Non-pigmented ciliary epithelial cell (primary cell): ENCODE results near the gene UQCC3.
"Not testable (repeated sequence)": the region's sequence is repeated elsewhere in the genome, so short reads cannot be mapped to it uniquely, and the experiment has no call there.

Source experiments
- DNase-seq: peaks from one replicate; pipeline ENCODE4 v3.0.0-alpha.2; 2010; ENCODE audit warnings: low read depth

UQCC3 gene

DNA sequence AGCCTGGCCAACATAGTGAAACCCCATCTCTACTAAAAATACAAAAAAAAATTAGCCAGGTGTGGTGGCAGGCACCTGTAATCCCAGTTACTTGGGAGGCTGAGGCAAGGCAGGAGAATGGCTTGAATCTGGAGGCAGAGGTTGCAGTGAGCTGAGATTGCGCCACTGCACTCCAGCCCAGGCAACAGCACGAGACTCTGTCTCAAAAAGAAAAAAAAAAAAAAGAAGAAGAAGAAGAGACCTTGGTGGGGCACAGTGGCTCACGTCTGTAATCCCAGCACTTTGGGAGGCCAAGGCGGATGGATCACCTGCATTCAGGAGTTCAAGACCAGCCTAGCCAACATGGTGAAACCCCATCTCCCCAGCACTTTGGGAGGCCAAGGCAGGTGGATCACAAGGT is 32.4 kb downstream of the UQCC3 start:
- not testable (repeated sequence) for DNase-seq

DNA sequence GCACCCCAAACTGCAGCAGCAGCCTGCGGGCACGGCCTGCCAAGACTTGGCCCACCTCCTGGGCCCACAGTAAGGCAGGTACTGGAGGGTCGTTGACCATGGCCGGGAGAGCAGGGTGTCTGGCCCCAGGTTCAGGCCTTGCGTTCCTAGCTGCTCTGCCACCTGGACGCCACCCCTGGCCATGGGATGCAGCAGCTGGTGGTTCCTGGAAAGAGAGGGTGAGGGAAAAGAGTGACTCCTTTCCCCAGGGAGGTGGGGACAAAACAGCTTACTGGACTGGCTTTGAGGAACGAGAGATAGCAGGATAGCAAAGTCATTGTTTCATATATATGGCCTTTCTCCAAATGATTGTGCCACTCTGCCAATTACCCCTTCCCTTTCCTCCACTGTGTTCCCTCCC is 33.9 kb downstream of the UQCC3 start:
- DNase-seq = no peak

- peak; percentile 60 for DNase-seq
These were observed 34.7 kb downstream of the UQCC3 start for GRCh38 chr11:62705880-62706849.

- no peak for DNase-seq
These were observed 35.4 kb downstream of the UQCC3 start for GRCh38 chr11:62706850-62707247.

DNA sequence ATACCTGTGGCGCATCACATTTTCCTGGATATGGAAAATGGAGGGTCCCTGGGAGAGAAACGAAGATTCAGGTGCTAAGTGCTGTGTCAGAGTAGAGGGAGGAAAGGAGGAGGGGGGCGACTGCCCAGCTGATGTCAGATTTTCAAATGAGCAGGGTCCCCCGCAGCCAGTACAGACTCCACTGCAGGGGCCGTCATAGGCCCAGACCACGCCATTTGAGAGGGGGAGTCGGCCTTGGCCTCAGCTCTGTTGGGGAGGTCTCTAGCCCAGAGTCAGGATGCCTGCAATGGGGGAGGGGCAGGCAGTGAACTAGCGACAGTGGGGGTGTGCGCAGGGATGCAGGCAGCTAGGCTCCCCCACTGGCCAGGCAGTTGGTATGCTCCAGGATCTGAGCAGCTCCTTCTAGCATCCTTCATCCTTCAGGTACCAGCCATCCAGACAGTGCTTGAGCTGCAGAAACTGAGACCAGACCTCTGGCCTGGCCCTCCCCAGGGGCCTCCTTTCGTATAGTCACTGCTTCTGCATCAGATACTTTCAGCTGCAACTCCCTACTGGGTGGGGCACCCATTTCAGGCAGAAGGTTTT is 35.9 kb downstream of the UQCC3 start, which contains the start of the genes BSCL2 and GNG3:
Gene BSCL2, minus strand, starts transcription at position 148 of the 585 bp plus-strand sequence. CDS start 229 bp downstream, outside the sequence.
Gene GNG3, plus strand, starts transcription at position 400 of the 585 bp plus-strand sequence. CDS start 620 bp downstream, outside the sequence.
- no peak for DNase-seq

DNA sequence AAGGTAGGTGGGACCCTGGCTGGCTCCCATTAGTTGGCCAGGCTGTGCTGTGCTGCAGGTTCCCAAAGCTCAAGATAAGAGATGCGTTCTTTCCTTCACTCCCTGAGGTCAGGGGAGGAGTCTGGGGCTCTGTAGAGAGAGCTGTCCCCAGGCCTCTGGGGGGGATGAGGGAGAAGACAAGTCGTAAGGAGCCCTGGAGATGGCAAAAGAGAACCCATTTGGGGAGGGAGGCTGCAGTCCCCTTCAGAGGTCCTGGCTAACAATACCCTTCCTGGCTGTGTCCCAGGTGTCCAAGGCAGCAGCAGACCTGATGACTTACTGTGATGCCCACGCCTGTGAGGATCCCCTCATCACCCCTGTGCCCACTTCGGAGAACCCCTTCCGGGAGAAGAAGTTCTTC is 36.9 kb downstream of the UQCC3 start:
- DNase-seq = no peak

- no peak for DNase-seq
These were observed 37.3 kb downstream of the UQCC3 start for GRCh38 chr11:62708793-62709192.

- DNase-seq = peak; percentile 90
These were observed 38.0 kb downstream of the UQCC3 start for GRCh38 chr11:62709247-62710000.

GRCh38 chr11:62710001-62710345 is 38.5 kb downstream of the UQCC3 start:
- no peak for DNase-seq

GRCh38 chr11:62712276-62712812 is 40.9 kb downstream of the UQCC3 start:
- DNase-seq = no peak

DNA sequence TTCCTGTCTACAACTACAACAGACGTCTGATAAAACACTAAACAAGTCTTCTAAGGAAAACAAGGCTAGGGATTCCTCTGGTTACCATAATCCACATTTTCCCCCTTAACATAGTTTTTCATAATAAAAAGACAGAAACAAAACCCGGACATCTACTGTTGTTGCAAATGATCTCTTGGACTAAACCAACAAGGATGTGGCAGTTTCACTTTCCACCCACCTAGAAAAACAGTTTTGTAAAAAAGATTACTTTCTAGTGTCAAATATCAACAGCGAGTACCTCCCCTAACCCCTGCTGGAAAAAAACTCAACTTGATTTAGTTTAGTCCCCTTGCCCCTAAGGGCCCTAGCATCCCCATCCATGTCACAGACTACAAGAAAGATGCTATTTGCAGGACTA is 41.4 kb downstream of the UQCC3 start:
- DNase-seq = no peak

DNA sequence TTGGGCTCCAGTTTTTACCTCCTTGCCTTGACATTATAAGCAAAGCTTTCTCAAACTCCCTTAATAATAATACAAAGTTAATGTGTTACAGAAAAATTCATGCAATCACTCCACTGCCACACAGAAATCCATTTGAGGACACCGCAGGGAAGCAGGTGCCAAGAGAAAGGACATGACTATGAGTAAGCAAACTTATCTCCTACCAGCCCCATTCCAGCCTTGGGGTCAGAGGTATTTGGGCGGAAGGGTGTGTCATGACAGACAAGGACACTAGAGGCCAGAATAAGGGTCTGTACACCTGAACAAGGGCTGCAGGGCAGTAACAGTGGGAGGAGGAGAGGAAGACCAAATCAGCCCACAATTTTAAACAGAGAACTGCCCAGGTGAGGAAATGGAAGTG is 41.9 kb downstream of the UQCC3 start:
- no peak for DNase-seq

DNA sequence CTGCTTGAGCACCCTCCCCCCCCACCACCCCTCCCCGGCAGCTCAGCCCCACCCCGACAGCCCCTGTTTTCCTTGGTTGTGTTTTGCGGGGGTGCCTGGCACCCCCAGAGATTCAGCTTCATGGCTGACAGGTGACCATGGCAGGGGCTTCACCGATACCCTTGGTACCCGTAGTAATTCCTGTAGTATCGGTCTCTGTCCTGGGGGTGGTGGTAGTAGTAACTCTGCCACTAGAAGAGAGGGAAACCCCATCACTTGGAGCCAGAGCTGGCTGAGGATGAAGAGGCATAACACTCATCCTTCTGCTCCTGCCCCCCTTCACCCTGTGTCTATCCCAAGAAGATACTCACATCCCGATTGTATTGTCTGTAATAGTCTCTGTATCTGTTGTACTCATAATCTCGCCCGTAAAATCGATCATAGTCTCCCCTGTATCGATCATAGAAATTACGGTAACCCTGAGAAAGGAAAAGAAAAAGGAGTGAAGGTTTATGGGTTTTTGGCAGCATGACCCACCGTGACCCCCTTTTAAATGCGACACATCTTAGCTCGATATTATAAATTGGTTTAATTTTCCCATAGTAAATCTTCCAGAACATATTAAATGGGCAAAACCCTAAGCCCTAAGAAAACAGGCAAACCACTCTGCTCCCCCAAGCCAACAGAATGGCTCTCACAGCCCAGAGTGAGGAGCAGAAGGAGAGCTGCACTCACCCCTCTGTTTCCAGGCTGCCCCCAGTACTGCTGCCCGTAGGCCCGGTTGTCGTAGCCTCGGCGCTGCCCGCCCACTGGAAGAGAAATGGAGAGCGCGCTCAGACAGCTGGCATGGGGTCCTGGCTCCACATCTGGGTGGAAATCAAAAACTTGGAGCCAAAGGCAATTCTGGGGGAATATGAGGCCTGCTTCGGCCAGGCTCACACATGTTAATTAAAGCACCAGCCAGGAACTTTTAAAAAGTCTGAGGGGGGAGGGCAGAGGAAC is 44.0 kb downstream of the UQCC3 start:
- no peak for DNase-seq

DNA sequence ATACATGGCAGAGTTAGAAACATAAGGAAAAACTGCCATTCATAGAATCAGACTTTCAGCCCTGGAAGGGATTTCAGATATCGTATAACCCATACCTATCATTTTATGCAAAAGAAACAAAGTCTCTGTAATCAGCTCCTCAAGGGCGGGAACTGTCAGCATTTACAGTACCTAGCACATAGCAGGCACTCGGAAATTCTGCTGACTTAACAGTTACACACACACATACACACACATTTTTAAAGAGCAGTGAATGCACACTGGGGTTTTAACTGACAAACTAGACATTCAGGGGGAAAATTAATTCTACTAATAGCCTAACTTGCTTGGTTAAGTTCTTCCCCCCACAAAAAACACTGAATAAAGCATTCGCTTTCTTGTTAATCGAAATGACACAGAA is 44.7 kb downstream of the UQCC3 start:
- no peak for DNase-seq

GRCh38 chr11:62716816-62717215 is 45.3 kb downstream of the UQCC3 start:
- DNase-seq = no peak

DNA sequence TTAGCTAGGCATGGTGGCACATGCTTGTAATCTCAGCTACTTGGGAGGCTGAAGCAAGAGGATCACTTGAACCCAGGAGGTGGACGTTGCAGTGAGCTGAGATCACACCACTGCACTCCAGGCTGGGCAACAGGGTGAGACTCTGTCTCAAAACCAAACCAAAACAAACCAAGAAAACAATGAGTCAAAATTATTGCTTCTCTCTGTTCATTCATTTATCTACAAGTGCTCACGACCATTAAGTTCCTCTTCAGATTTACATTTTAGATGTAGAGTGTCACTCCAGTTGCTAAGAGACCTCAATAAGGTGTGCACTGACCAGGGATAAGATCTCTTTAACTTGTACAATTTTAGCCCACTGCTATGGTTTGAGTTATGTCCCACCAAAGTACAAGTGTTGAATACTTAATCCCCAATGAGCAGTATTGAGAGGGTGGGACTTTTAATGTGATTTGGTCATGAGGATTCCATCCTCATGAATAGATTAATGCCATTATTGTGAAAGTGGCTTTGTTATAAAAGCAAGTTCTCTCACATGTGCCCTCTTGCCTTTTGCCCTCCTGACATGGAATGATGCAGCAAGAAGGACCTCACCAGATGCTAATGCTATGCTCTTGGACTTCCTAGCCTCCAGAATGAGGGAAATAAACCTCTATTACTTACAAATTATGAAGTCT is 48.0 kb downstream of the UQCC3 start:
- DNase-seq = no peak

- DNase-seq = no peak
These were observed 50.5 kb downstream of the UQCC3 start for GRCh38 chr11:62721994-62722393.
